ENCODE results near the gene FUT6. TPM values are rescaled to one million over a fixed set of nuclear protein-coding genes. Genes with fewer than 3 reads are reported as not detected.
"Not testable (repeated sequence)": the region's sequence is repeated elsewhere in the genome, so short reads cannot be mapped to it uniquely, and the experiment has no call there.

Gene FUT6
- total RNA-seq, 1 donor from 2014 or later, result not detected

DNA sequence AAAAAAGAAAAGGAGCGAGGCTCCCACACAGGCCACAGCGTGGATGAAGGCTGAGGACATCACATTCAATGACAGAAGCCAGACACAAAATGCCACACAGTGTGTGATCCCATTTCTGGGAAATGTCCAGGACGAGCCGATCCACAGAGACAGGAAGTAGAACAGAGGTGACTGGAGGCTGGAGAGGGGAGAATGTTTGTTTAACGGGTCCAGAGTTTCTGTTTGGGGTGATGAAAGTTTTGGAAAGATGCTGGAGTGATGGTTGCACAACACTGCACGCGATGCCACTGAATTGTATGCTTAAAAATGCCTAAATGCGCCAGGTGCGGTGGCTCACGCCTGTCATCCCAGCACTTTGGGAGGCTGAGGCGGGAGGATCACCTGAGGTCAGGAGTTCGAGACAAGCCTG is 31.5 kb upstream of the FUT6 start:
- no peaks in the 10 kb centered on the region for H3K4me1 Mint-ChIP-seq (ENCODE audit: low read depth)
- DNase-seq (ENCODE audit: low spot score), result no peak
- no peak overlapping the region for H3K27ac Mint-ChIP-seq
- no peaks in the 10 kb centered on the region for H3K27me3 Mint-ChIP-seq (ENCODE audit: insufficient read depth)
- H3K4me3 Mint-ChIP-seq, result no peak overlapping the region
- no peaks in the 10 kb centered on the region for H3K9me3 Mint-ChIP-seq
- no peaks in the 10 kb centered on the region for H3K36me3 Mint-ChIP-seq (ENCODE audit: low read depth)
- intact Hi-C loops (cut with micrococcal nuclease), result no loop called here

DNA sequence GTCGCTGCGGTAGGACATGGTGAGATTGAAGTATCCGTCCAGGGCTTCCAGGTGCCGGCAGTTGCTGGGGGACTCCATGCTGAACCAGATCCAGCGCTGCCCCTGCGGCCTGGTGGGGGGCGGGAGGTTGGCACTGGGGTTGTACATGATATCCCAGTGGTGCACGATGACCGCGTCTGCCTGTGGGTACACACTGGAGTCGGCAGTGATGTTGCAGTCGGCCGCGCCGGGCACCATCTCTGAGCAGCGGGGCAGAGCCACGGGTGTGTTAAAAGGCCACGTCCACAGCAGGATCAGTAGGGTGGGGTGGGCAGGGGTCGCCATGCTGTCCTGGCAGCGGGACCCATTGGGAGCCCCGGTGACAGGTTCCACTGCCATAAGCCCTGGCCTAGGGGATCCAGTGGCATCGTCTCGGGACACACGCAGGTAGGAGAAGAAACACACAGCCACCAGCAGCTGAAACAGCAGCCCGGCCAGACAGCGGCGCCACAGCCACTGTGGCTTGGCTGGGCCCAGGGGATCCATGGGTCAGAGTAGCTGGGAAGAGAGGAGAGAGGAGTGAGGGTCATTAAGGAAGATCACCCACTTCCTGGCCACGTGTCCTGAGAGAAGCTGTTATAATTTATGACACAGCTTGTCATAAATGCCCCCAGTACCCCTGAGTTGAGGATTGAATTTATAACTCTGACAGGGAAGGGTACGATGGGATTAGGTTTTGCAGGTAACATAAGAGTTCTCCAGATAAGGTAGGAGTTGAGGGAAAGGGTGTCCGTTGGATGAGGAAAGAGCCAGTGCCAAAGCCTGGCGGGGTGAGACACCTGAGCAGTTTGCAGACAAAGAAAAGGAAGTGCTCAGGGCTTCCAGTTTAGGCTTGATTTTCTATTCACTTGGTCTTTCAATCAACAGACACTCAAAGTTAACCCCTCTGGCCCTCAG is 28.0 kb upstream of the FUT6 start:
- Mint-ChIP-seq H3K9me3 (no peaks in the 10 kb centered on the region), H3K27ac (no peak overlapping the region), H3K4me1 (ENCODE audit: low read depth) (no peaks in the 10 kb centered on the region), H3K4me3 (no peak overlapping the region), H3K27me3 (ENCODE audit: insufficient read depth) (no peaks in the 10 kb centered on the region), H3K36me3 (ENCODE audit: low read depth) (no peaks in the 10 kb centered on the region)
- intact Hi-C loops (cut with micrococcal nuclease), result no loop called here
- DNase-seq (ENCODE audit: low spot score), result no peak

GRCh38 chr19:5865772-5866171 is 26.3 kb upstream of the FUT6 start:
- Mint-ChIP-seq H3K4me1 (ENCODE audit: low read depth) (no peaks in the 10 kb centered on the region), H3K9me3 (no peaks in the 10 kb centered on the region), H3K4me3 (no peak overlapping the region), H3K27me3 (ENCODE audit: insufficient read depth) (no peaks in the 10 kb centered on the region), H3K36me3 (ENCODE audit: low read depth) (no peaks in the 10 kb centered on the region), H3K27ac (no peak overlapping the region)
- no peak for DNase-seq (ENCODE audit: low spot score)
- intact Hi-C loops (cut with micrococcal nuclease), result no loop called here

- intact Hi-C loops (cut with micrococcal nuclease), result no loop called here
- H3K27ac Mint-ChIP-seq, result peak overlapping the region; percentile 58
- no peaks in the 10 kb centered on the region for H3K9me3 Mint-ChIP-seq
Measured at GRCh38 chr19:5864725-5865486, 25.4 kb upstream of the FUT6 start.

DNA sequence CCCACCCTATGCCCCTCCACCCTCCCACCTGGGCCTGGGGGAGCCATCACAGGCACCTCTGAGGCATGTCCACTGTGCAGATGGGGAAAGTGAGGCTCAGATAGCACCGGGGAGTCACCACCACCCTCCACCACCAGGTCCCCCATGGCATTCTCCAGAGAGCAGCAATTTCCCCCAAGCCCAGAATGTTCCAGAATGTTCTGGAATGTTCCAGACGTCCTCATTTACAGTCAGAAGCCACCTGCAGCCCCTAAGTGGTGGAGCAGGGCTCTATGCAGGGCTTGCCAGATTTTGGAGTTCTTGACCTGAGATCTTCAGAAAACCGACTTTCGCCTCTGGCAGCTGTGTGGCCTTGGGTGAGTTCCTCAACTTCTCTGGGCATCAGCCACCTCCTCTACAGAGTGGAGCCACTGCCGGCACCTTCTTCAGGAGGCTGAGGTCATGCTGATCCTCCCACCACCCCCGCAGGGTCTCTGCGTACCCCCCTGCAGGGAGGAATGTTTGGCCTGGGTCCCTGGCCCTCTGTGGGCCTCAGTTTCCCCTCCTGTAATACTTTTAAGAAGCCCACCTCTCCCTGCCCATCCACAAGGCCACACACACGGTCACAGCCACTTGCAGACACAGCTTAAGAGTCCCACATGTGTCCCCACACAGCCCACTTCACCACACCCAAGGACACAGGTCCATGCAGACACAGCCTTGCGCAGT is 24.7 kb upstream of the FUT6 start:
- H3K36me3 Mint-ChIP-seq (ENCODE audit: low read depth), result no peaks in the 10 kb centered on the region
- intact Hi-C loops (cut with micrococcal nuclease), result no loop called here
- H3K27ac Mint-ChIP-seq, result no peak overlapping the region
- H3K9me3 Mint-ChIP-seq, result no peaks in the 10 kb centered on the region
- DNase-seq (ENCODE audit: low spot score), result no peak
- H3K4me1 Mint-ChIP-seq (ENCODE audit: low read depth), result no peaks in the 10 kb centered on the region
- H3K27me3 Mint-ChIP-seq (ENCODE audit: insufficient read depth), result no peaks in the 10 kb centered on the region
- no peak overlapping the region for H3K4me3 Mint-ChIP-seq

More at GRCh38 chr19:5864725-5865486, 25.4 kb upstream of the FUT6 start:
- H3K27me3 Mint-ChIP-seq (ENCODE audit: insufficient read depth), result no peaks in the 10 kb centered on the region
- no peaks in the 10 kb centered on the region for H3K36me3 Mint-ChIP-seq (ENCODE audit: low read depth)
- DNase-seq (ENCODE audit: low spot score), result no peak
- H3K4me3 Mint-ChIP-seq, result no peak overlapping the region
- no peaks in the 10 kb centered on the region for H3K4me1 Mint-ChIP-seq (ENCODE audit: low read depth)

GRCh38 chr19:5863030-5863665 is 23.6 kb upstream of the FUT6 start:
- Mint-ChIP-seq H3K4me1 (ENCODE audit: low read depth) (no peaks in the 10 kb centered on the region), H3K27me3 (ENCODE audit: insufficient read depth) (no peaks in the 10 kb centered on the region), H3K9me3 (no peaks in the 10 kb centered on the region), H3K4me3 (no peak overlapping the region), H3K27ac (no peak overlapping the region), H3K36me3 (ENCODE audit: low read depth) (no peaks in the 10 kb centered on the region)
- no peak for DNase-seq (ENCODE audit: low spot score)
- intact Hi-C loops (cut with micrococcal nuclease), result no loop called here

DNA sequence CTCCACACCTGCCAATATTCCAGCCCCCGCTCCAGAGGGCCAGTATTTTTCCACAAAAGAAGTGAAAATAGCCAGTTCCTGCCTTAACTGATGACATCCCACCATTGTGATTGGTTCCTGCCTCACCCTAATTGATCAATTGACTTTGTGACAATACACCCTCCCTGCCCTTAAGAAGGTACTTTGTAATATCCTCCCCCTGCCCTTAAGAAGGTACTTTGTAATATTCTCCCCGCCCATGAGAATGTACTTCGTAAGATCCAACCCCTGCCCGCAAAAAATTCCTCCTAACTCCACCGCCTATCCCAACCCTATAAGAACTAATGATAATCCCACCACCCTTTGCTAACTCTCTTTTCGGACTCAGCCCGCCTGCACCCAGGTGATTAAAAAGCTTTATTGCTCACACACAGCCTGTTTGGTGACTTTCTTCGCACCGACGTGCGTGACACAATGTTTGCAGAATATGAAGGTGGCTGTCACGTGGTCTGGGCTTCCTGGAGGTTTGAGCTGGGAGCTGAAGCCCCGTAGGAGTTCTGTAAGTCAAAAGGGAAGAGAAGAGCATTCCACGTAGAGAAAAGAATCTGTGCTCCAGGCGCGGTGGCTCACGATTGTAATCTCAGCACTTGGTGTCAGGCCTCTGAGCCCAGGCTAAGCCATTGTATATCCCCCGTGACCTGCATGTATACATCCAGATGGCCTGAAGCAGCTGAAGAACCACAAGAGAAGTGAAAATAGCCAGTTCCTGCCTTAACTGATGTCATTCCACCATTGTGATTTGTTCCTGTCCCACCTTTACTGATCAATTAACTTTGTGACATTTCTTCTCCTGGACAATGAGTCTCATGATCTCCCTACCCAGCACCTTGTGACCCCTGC is 17.9 kb upstream of the FUT6 start:
- Mint-ChIP-seq H3K4me3 (no peak overlapping the region), H3K27ac (no peak overlapping the region), H3K36me3 (ENCODE audit: low read depth) (no peaks in the 10 kb centered on the region), H3K9me3 (no peaks in the 10 kb centered on the region), H3K4me1 (ENCODE audit: low read depth) (no peaks in the 10 kb centered on the region), H3K27me3 (ENCODE audit: insufficient read depth) (no peaks in the 10 kb centered on the region)
- DNase-seq (ENCODE audit: low spot score), result no peak
- intact Hi-C loops (cut with micrococcal nuclease), result no loop called here

GRCh38 chr19:5855151-5855550 is 15.6 kb upstream of the FUT6 start:
- H3K27me3 Mint-ChIP-seq (ENCODE audit: insufficient read depth); H3K36me3 Mint-ChIP-seq (ENCODE audit: low read depth); H3K27ac Mint-ChIP-seq; DNase-seq (ENCODE audit: low spot score); H3K4me1 Mint-ChIP-seq (ENCODE audit: low read depth); H3K9me3 Mint-ChIP-seq; intact Hi-C loops (cut with micrococcal nuclease); H3K4me3 Mint-ChIP-seq: not testable (repeated sequence)

DNA sequence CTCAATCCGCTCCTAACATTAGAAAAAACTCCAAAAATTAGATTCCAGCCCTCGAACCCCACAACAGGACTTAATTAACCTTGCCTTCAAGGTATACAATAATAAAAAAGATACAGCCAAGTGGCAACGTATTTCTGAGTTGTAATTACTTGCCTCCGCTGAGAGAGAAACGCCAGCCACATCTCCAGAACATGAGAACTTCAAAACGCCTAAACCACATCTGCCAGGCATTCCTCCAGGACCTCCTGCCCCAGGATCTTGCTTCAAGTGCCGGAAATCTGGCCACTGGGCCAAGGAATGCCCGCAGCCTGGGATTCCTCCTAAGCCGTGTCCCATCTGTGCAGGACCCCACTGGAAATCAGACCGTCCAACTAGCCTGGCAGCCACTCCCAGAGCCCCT is 14.6 kb upstream of the FUT6 start:
- H3K36me3 Mint-ChIP-seq (ENCODE audit: low read depth); intact Hi-C loops (cut with micrococcal nuclease); H3K9me3 Mint-ChIP-seq; DNase-seq (ENCODE audit: low spot score); H3K27ac Mint-ChIP-seq; H3K27me3 Mint-ChIP-seq (ENCODE audit: insufficient read depth); H3K4me3 Mint-ChIP-seq; H3K4me1 Mint-ChIP-seq (ENCODE audit: low read depth): not testable (repeated sequence)

GRCh38 chr19:5851302-5851701 is 11.8 kb upstream of the FUT6 start, which contains the start of gene FUT3:
Gene FUT3 (minus strand): TSS chr19:5851449.
- no peaks in the 10 kb centered on the region for H3K27me3 Mint-ChIP-seq (ENCODE audit: insufficient read depth)
- intact Hi-C loops (cut with micrococcal nuclease), result no loop called here
- H3K4me1 Mint-ChIP-seq (ENCODE audit: low read depth), result no peaks in the 10 kb centered on the region
- no peak for DNase-seq (ENCODE audit: low spot score)
- no peak within 1 kb of the TSS for H3K4me3 Mint-ChIP-seq
- H3K27ac Mint-ChIP-seq, result no peak within 1 kb of the TSS
- no peaks in the 10 kb centered on the region for H3K36me3 Mint-ChIP-seq (ENCODE audit: low read depth)
- H3K9me3 Mint-ChIP-seq, result no peaks in the 10 kb centered on the region

- H3K27ac Mint-ChIP-seq, result no peak overlapping the region
- H3K4me3 Mint-ChIP-seq, result no peak overlapping the region
- H3K27me3 Mint-ChIP-seq (ENCODE audit: insufficient read depth), result no peaks in the 10 kb centered on the region
- intact Hi-C loops (cut with micrococcal nuclease), result no loop called here
- no peaks in the 10 kb centered on the region for H3K4me1 Mint-ChIP-seq (ENCODE audit: low read depth)
- H3K36me3 Mint-ChIP-seq (ENCODE audit: low read depth), result no peaks in the 10 kb centered on the region
- DNase-seq (ENCODE audit: low spot score), result no peak
- H3K9me3 Mint-ChIP-seq, result no peaks in the 10 kb centered on the region
Measured at GRCh38 chr19:5850743-5851293, 11.3 kb upstream of the FUT6 start.

DNA sequence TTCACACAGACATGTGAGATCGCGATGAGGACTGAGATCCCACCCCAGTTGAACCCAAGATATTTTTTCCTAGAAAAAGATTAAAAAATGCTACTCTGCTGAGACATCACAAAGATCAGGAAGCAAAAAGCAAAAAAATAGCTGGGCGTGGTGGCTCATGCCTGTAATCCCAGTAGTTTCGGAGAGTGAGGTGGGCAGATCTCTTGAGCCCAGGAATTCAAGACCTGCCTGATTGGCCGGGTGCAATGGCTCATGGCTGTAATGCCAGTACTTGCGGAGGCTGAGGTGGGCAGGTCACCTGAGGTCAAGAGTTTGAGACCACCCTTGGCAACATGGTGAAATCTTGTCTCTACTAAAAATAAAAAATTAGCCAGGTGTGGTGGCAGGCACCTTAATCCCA is 10.7 kb upstream of the FUT6 start:
- Mint-ChIP-seq H3K9me3 (no peaks in the 10 kb centered on the region), H3K27ac (no peak overlapping the region)

More for the DNA sequence above, 10.7 kb upstream of the FUT6 start:
- intact Hi-C loops (cut with micrococcal nuclease), result no loop called here
- no peak for DNase-seq (ENCODE audit: low spot score)
- Mint-ChIP-seq H3K4me3 (no peak overlapping the region), H3K4me1 (ENCODE audit: low read depth) (no peaks in the 10 kb centered on the region), H3K27me3 (ENCODE audit: insufficient read depth) (no peaks in the 10 kb centered on the region), H3K36me3 (ENCODE audit: low read depth) (no peaks in the 10 kb centered on the region)

Measured in activated T-helper 1 cell treated with anti-CD3 and anti-CD28 coated beads, Interleukin-12 subunit alpha, Interleukin-12 subunit beta, Interleukin-2, Interleukin-4 antibody, amounts not matched to agents 30 ng/mL and 10 ng/mL and 1 ng/mL, durations not matched to agents 14 hours and 24 hours and 36 hours (primary cell).